Measurements from ENCODE around the gene STC2.

The STC2 gene

GRCh38 chr5:173317091-173317730 is 11.0 kb downstream of the STC2 start:
- no peak overlapping the region for H3K27ac ChIP-seq
- no peaks in the 10 kb centered on the region for H3K9me3 ChIP-seq (ENCODE audit: severe bottlenecking)
- H3K27me3 ChIP-seq (ENCODE audit: insufficient read depth, low read depth, severe bottlenecking): no peaks in the 10 kb centered on the region
- no peaks in the 10 kb centered on the region; the same call in 1 of the 2 replicates for H3K36me3 ChIP-seq
- H3K4me3 ChIP-seq (ENCODE audit: low read depth, low read length): no peak overlapping the region
- DNase-seq: no peak
- no peak for TF ChIP-seq CTCF (IDR thresholded peaks at IDR 0.05; ENCODE audit: low read depth, low read length)

- Histone ChIP-seq H3K27me3 (ENCODE audit: insufficient read depth, low read depth, severe bottlenecking) (no peaks in the 10 kb centered on the region), H3K9me3 (ENCODE audit: severe bottlenecking) (no peaks in the 10 kb centered on the region), H3K27ac (no peak overlapping the region), H3K4me3 (ENCODE audit: low read depth, low read length) (no peak overlapping the region), H3K36me3 (no peaks in the 10 kb centered on the region; the same call in 1 of the 2 replicates)
- DNase-seq: no peak
- no peak for TF ChIP-seq CTCF (IDR thresholded peaks at IDR 0.05; ENCODE audit: low read depth, low read length)
These were observed 11.7 kb downstream of the STC2 start for GRCh38 chr5:173316339-173317020.

GRCh38 chr5:173315495-173316338 is 12.5 kb downstream of the STC2 start:
- no peaks in the 10 kb centered on the region for H3K27me3 ChIP-seq (ENCODE audit: insufficient read depth, low read depth, severe bottlenecking)
- no peaks in the 10 kb centered on the region for H3K9me3 ChIP-seq (ENCODE audit: severe bottlenecking)
- no peak for TF ChIP-seq CTCF (IDR thresholded peaks at IDR 0.05; ENCODE audit: low read depth, low read length)
- H3K4me3 ChIP-seq (ENCODE audit: low read depth, low read length): no peak overlapping the region
- no peak for DNase-seq
- H3K36me3 ChIP-seq: no peaks in the 10 kb centered on the region; the same call in 1 of the 2 replicates
- no peak overlapping the region for H3K27ac ChIP-seq

- TF ChIP-seq CTCF (IDR thresholded peaks at IDR 0.05; ENCODE audit: low read depth, low read length): no peak
- Histone ChIP-seq H3K27me3 (ENCODE audit: insufficient read depth, low read depth, severe bottlenecking) (no peaks in the 10 kb centered on the region), H3K9me3 (ENCODE audit: severe bottlenecking) (no peaks in the 10 kb centered on the region), H3K4me3 (ENCODE audit: low read depth, low read length) (no peak overlapping the region), H3K36me3 (no peaks in the 10 kb centered on the region; the same call in 1 of the 2 replicates), H3K27ac (no peak overlapping the region)
- DNase-seq: no peak
These were observed 13.9 kb downstream of the STC2 start for GRCh38 chr5:173314166-173314952.

- Histone ChIP-seq H3K27ac (no peak overlapping the region), H3K36me3 (no peaks in the 10 kb centered on the region), H3K27me3 (ENCODE audit: insufficient read depth, low read depth, severe bottlenecking) (no peaks in the 10 kb centered on the region), H3K9me3 (ENCODE audit: severe bottlenecking) (no peaks in the 10 kb centered on the region), H3K4me3 (ENCODE audit: low read depth, low read length) (no peak overlapping the region)
- DNase-seq: no peak
- no peak for TF ChIP-seq CTCF (IDR thresholded peaks at IDR 0.05; ENCODE audit: low read depth, low read length)
These were observed 14.8 kb downstream of the STC2 start for GRCh38 chr5:173313351-173313801.
